Loucy (cell line): ENCODE results near the gene PAM.

ENCODE experiments used
- H2AFZ ChIP-seq: fragments of 200-600 bp; sonication (generic); 2 replicates; pipeline ENCODE4 v1.6.0; 2016; ENCODE audit warnings: antibody characterized with exemption, mild to moderate bottlenecking, low read length, moderate library complexity
- H3F3A ChIP-seq: fragments of 200-600 bp; 2 replicates; pipeline ENCODE4 v1.6.0; 2016; ENCODE audit warnings: antibody characterized with exemption, low read depth, mild to moderate bottlenecking
- H3K27me3 ChIP-seq: fragments of 200-600 bp; sonication (generic); 2 replicates; pipeline ENCODE4 v1.6.1; 2014; ENCODE audit warnings: low read length, mild to moderate bottlenecking; ENCODE audit not compliant: insufficient read depth, poor library complexity, severe bottlenecking
- H3K36me3 ChIP-seq: fragments of 200-600 bp; sonication (generic); 2 replicates; pipeline ENCODE4 v1.6.1; 2016; ENCODE audit warnings: low read length; ENCODE audit not compliant: insufficient read depth
- H3K4me1 ChIP-seq: fragments of 200-600 bp; sonication (generic); 2 replicates; pipeline ENCODE4 v1.5.1; 2014; ENCODE audit warnings: low read length, mild to moderate bottlenecking; ENCODE audit not compliant: insufficient read depth, poor library complexity, severe bottlenecking
- H3K4me2 ChIP-seq: fragments of 200-600 bp; sonication (generic); 2 replicates; pipeline ENCODE4 v1.6.0; 2014; ENCODE audit warnings: antibody characterized with exemption, low read length, low read depth, mild to moderate bottlenecking; ENCODE audit not compliant: poor library complexity, severe bottlenecking
- H3K4me3 ChIP-seq: fragments of 200-600 bp; sonication (generic); 2 replicates; pipeline ENCODE4 v1.5.1; 2014; ENCODE audit warnings: low read length, mild to moderate bottlenecking, mixed read lengths; ENCODE audit not compliant: poor library complexity, severe bottlenecking
- H3K79me2 ChIP-seq: fragments of 200-600 bp; sonication (generic); 2 replicates; pipeline ENCODE4 v1.6.1; 2014; ENCODE audit warnings: low read length; ENCODE audit not compliant: insufficient read depth
- H3K9ac ChIP-seq: fragments of 200-600 bp; sonication (generic); 2 replicates; pipeline ENCODE4 v1.6.0; 2014; ENCODE audit warnings: mild to moderate bottlenecking, low read depth, low read length, moderate library complexity; ENCODE audit not compliant: poor library complexity, severe bottlenecking
- H3K9me2 ChIP-seq: fragments of 200-600 bp; sonication (generic); replicated peaks from 2 replicates; pipeline ENCODE4 v1.6.1; 2016; ENCODE audit warnings: low read depth, low read length, mixed read lengths
- H3K9me3 ChIP-seq: fragments of 200-600 bp; sonication (generic); 2 replicates; pipeline ENCODE4 v1.6.1; 2014; ENCODE audit warnings: mild to moderate bottlenecking, antibody characterized with exemption, low read length, low read depth; ENCODE audit not compliant: insufficient read depth
- H4K20me1 ChIP-seq: fragments of 200-600 bp; sonication (generic); 2 replicates; pipeline ENCODE4 v1.6.0; 2014; ENCODE audit warnings: antibody characterized with exemption, low read length, mild to moderate bottlenecking; ENCODE audit not compliant: insufficient read depth, poor library complexity, severe bottlenecking
- EZH2phosphoT487 ChIP-seq: fragments of 200-600 bp; IDR thresholded peaks from 2 replicates; pipeline ENCODE4 v1.6.1; 2018; ENCODE audit warnings: antibody characterized with exemption, mild to moderate bottlenecking, moderate library complexity, borderline replicate concordance
- TF ChIP-seq, protein P1 (sequence below): fragments of 200-600 bp; sonication (generic); conservative IDR thresholded peaks from 2 replicates; pipeline ENCODE4 v1.5.1; 2014; ENCODE audit warnings: mild to moderate bottlenecking, antibody characterized with exemption, low read length

The PAM gene

DNA sequence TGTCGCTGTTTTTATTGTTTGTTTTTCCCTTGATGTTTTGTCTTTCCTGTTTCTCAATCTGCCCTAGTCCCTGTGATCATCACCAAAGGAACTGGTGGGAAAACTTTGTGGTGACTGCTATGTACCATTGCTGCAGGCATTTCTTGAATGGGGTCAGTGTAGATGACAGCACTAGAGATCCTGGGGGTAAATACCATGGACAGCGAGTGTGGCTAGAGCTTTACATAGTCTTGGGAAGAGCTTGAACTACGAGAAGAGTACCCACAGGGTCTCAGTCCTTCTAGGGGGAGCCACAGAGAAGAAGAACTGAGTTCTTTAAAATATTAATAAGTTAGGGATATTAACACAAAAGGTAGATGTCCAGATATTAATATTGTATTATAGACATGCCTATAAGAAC lies 138.8 kb downstream of the PAM start:
- Histone ChIP-seq H3K36me3 (no peaks in the 10 kb centered on the region), H3K9me2 (no peaks in the 10 kb centered on the region), H3K27me3 (no peaks in the 10 kb centered on the region), H3K79me2 (no peaks in the 10 kb centered on the region), H3K4me3 (no peak overlapping the region), H3F3A (no peaks in the 10 kb centered on the region), H3K9me3 (no peaks in the 10 kb centered on the region), H3K4me1 (no peaks in the 10 kb centered on the region), H3K9ac (no peak overlapping the region), H2AFZ (no peak overlapping the region), H3K4me2 (no peak overlapping the region), H4K20me1 (no peaks in the 10 kb centered on the region)
- TF ChIP-seq EZH2phosphoT487: no peak
- TF ChIP-seq, protein P1, sequence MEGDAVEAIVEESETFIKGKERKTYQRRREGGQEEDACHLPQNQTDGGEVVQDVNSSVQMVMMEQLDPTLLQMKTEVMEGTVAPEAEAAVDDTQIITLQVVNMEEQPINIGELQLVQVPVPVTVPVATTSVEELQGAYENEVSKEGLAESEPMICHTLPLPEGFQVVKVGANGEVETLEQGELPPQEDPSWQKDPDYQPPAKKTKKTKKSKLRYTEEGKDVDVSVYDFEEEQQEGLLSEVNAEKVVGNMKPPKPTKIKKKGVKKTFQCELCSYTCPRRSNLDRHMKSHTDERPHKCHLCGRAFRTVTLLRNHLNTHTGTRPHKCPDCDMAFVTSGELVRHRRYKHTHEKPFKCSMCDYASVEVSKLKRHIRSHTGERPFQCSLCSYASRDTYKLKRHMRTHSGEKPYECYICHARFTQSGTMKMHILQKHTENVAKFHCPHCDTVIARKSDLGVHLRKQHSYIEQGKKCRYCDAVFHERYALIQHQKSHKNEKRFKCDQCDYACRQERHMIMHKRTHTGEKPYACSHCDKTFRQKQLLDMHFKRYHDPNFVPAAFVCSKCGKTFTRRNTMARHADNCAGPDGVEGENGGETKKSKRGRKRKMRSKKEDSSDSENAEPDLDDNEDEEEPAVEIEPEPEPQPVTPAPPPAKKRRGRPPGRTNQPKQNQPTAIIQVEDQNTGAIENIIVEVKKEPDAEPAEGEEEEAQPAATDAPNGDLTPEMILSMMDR: no peak

DNA sequence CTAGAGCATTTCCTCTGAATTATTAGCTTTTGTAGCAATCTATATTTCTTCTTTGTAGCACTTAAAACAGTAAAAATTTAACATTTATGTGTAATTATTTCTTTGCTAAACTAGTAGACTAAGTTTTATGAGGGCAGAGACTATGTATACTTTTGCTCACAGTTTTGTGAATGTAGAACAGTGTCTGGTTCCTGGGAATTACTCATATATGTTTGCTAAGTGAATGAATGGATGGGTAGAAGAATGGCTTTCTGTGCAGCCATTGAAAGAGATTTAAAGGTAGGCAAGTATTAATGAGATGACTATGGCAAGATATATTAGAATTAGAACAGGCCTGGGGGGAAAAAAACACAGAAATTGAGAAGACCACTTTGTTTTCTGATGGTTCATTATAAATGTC lies 140.1 kb downstream of the PAM start:
- no peaks in the 10 kb centered on the region for H3K9me3 ChIP-seq
- no peaks in the 10 kb centered on the region for H3F3A ChIP-seq
- no peaks in the 10 kb centered on the region for H3K9me2 ChIP-seq
- H3K4me2 ChIP-seq: no peak overlapping the region
- no peak overlapping the region for H3K9ac ChIP-seq
- H2AFZ ChIP-seq: no peak overlapping the region
- no peaks in the 10 kb centered on the region for H3K36me3 ChIP-seq
- H3K27me3 ChIP-seq: no peaks in the 10 kb centered on the region
- no peaks in the 10 kb centered on the region for H3K4me1 ChIP-seq
- H4K20me1 ChIP-seq: no peaks in the 10 kb centered on the region
- no peaks in the 10 kb centered on the region for H3K79me2 ChIP-seq
- TF ChIP-seq EZH2phosphoT487: no peak
- TF ChIP-seq, protein P1: no peak
- H3K4me3 ChIP-seq: no peak overlapping the region

DNA sequence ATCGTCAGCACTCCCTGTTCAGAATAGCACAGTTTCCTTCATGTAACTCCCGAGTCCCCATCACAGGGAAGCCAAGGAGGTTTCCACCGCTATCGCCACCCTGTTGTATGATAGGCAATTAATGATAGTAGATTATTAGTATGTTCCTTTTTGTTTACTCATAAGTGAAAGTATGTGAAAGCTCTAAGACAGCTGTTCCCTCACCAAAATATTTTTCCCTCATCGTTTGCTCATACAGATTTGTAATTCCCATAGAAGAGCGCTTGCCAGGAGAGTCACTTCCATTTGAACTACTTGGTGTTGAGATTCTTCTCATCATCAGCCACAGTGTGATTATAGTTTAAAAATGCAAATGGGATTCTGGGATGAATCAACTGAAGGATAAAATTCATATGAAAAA lies 140.9 kb downstream of the PAM start:
- Histone ChIP-seq H3K4me3 (no peak overlapping the region), H3K27me3 (no peaks in the 10 kb centered on the region), H3K9me3 (no peaks in the 10 kb centered on the region), H3K4me2 (no peak overlapping the region), H3K79me2 (no peaks in the 10 kb centered on the region), H2AFZ (no peak overlapping the region), H3K4me1 (no peaks in the 10 kb centered on the region), H3K9ac (no peak overlapping the region), H3K9me2 (no peaks in the 10 kb centered on the region), H4K20me1 (no peaks in the 10 kb centered on the region), H3F3A (no peaks in the 10 kb centered on the region), H3K36me3 (no peaks in the 10 kb centered on the region)
- no peak for TF ChIP-seq EZH2phosphoT487
- TF ChIP-seq, protein P1: no peak
